Erythroblast (primary cell): Measurements from ENCODE around the gene MGAT3.

Experiments used
- GATA1 ChIP-seq: IDR thresholded peaks from 2 replicates; pipeline ENCODE4 v1.6.1; 2011; ENCODE audit warnings: low read depth, mild to moderate bottlenecking, control low read depth, low read length, moderate library complexity
- POLR2A ChIP-seq: IDR thresholded peaks from 2 replicates; pipeline ENCODE4 v1.6.1; 2011; ENCODE audit warnings: mild to moderate bottlenecking, low read length

GRCh38 chr22:39414886-39415285 is 41.9 kb upstream of the MGAT3 start:
- TF ChIP-seq POLR2A (no peak), GATA1 (no peak)
